SKM-1 (cell line): ENCODE measurements around the gene KAZALD1.
A peak's percentile ranks its signal among the peaks of the same experiment; 100 is the strongest.

Experiments used
- DNase-seq: peaks from one replicate; lab custom pipeline; 2025; ENCODE audit not compliant: unreplicated experiment; lab: John Stamatoyannopoulos, UW

The KAZALD1 gene, protein sequence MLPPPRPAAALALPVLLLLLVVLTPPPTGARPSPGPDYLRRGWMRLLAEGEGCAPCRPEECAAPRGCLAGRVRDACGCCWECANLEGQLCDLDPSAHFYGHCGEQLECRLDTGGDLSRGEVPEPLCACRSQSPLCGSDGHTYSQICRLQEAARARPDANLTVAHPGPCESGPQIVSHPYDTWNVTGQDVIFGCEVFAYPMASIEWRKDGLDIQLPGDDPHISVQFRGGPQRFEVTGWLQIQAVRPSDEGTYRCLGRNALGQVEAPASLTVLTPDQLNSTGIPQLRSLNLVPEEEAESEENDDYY

DNA sequence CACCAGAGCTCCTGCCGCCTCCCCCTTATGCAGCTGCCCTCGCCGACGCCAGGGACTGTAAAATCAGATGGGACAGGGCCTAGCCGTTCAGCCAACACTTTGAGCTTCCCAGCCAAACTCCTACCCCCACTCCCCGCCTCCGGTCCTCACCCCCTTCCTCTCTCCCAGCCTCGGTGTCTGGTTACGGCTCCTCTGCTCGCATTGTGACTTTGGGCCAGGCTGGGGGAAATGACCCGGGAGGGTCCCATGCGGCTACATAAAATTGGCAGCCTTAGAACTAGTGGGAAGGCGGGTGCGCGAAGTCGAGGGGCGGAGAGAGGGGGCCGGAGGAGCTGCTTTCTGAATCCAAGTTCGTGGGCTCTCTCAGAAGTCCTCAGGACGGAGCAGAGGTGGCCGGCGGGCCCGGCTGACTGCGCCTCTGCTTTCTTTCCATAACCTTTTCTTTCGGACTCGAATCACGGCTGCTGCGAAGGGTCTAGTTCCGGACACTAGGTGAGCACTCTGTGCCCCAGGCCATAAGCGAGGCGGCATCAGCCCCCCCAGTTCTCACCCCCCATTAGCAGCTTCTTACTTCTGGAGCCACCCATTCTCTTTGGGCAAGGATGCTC lies at the start of gene KAZALD1:
Gene KAZALD1, plus strand, starts transcription at position 366 of the 608 bp plus-strand sequence. CDS start 604 bp downstream, outside the sequence.
- DNase-seq = no peak

DNA sequence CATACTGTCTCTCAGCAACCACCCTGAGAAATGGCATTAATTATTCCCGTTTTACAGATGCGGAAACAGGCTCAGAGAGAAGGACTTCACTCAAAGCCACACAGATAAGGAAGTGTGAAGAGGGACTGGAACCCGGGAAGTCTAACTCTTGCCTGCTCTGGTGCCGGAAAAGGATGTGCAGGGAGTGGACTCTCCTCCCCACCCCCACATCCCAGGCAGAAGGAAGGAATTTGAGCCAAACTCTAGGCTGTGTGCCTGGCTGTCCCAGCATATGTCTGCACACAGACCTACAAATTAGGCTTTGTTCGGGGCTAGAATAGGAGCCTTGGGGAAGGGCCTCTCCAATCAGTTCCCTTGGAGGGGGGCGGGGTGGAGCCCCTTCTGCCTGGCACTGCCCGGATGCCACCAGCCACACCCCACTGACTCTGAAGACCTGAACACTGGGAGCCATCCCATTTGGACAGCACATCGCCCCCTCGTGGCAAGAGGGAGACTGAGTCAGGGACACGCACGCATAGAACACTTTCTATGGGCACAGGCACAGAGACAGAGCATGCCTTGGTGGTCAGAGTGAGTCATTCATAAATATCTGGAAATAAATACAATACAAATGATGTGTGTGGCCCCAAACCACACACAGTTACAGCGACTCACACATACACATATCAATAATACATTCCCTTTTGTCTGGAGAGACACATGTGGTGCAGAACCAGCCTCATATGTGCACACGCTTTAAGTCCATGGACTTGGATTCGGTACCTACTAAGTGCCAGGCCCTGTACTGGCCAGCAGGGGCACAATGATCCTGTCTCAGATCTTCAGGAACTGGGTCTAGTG lies 49.0 kb upstream of the KAZALD1 start:
- peak; percentile 76 for DNase-seq

DNA sequence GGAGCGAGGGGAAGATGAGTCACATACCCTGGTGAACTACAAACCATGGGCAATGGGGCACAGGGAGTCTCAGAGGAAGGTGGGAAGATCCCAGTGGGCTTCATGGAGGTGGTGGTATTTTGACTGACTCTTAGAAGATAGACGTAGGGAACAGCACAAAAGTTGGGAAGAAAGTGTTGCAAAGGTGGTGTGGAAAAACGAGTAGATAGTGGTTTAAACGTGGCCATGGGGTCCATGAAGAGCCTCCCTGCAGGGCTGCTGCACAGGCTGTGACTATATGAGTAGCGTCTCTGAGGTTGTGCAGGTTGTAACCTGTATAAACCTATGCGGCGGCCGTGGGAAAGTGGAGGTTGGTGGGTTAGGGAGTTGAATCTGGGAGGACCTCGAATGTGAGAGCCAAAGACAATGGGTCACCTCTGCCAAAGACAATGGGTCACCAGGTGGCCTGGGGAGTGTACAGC lies 48.4 kb upstream of the KAZALD1 start:
- no peak for DNase-seq

DNA sequence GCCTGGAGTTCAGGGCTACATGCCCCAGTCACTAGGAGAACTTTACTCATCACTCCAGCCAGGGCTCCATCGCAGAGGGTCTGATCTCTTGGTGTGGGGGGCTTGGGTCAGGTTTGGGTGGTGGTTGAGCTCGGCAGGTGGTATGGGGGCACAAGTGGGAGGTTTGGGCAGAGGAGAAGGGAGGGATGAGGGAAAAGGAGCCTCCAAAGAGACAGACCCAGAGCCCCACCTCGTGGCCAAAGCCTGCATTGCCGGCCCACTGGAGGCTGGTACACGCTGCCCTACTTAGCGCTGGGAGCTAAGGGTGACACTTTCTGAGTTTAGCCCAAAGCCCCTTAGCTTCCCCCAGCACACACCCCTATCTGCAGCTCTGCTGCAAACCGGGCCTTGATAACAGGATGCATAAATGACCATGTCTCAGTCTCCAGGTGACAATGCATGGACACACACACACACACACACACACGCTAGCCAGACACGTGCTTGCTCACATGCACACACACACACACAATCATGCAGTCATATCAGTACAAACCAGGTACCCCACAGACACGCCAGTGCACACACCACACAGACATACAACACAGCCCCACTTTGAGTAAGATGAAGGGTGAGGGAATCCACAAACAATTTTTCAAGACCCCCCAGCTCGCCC lies 47.4 kb upstream of the KAZALD1 start:
- DNase-seq = peak; percentile 14

DNA sequence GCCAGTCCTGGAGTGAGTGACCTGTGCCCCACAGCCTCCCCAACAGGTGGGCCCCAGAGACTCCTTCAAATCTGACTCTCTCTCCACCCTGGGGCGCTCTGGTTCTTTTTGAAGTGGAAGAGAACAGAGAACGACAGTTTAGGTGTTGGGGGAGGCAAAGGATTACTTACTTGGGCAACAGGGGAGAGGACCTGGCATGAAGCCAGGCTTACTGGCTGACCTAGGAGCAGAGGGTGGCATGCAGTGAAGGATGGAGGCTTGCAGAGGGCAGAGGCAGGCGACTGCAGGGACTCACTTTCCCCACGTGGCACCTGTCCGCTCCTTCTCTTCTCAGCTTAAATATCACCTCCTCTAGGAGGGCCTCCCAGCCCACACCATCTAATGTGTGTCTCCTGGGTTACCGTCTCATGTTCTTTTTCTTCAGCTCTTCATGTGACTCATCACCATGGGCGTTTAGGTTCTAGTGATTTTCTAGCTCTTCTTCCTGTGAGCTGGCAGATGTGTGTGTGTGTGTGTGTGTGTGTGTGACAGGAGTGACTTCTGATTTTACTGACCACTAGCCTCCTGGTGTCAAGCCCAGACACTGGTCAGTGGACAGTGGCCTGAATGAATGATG lies 46.7 kb upstream of the KAZALD1 start:
- DNase-seq = no peak

DNA sequence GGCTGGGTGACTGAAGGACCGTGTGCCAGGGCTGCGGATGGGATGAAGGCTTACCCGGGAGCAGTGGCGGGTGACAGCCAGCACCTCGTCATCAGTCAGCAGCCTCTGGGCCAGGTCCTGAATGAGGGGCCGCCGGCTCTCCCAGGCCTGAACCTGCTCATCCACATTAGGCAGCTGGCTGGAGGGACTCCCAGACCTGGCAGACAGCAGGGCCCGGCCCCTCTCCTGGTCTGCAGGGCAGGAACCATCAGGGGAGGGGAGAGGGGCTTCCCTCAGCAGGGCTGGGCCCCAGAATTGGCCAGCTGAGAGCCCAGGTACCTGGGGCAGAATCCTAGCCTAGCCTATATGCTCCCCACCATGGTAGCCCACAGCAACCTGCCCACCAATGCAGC lies 46.2 kb upstream of the KAZALD1 start:
- DNase-seq = no peak

DNA sequence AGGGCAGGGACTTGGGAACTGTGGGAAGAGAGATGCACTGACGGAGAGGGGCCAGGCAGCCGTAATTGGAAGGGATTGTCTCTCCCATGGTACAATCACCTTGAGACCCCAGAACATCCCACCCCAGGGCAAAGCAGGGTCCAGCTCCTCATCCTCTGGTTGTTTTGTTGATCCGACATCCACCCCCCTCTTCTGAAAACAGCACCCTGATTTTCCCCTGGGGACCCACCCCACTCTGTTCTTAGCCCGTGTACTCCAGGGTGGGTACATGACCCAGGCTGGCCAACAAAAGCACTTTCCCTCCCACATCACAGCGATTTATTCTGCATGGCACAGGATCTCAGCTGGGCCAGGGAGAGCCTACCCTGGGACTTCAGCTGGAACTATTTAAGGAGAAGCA lies 45.0 kb upstream of the KAZALD1 start:
- no peak for DNase-seq

DNA sequence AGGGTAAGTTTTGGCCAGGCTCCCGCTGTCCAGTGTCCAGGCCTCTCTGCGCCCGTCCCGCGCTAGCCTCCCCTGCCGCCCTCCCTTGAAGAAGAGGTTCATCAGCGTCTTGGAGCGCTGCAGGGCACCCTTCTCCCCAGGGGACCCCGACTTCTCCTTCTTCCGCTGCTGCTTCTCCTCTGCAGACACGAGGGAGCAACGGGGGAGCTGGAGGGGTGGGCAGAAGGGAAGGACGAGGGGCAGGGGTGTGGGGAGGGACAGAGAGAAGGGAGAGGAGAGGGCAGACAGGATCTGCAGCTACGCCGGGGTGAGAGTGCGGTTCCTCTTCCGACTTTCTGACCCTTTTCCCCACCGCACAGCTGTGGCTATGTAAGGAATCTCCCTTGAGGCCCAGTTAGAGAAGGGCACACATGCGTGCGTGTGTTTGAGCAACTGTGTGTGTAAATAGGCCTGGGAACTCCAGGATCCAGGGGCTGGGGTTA lies 43.6 kb upstream of the KAZALD1 start:
- peak; percentile 26 for DNase-seq

DNA sequence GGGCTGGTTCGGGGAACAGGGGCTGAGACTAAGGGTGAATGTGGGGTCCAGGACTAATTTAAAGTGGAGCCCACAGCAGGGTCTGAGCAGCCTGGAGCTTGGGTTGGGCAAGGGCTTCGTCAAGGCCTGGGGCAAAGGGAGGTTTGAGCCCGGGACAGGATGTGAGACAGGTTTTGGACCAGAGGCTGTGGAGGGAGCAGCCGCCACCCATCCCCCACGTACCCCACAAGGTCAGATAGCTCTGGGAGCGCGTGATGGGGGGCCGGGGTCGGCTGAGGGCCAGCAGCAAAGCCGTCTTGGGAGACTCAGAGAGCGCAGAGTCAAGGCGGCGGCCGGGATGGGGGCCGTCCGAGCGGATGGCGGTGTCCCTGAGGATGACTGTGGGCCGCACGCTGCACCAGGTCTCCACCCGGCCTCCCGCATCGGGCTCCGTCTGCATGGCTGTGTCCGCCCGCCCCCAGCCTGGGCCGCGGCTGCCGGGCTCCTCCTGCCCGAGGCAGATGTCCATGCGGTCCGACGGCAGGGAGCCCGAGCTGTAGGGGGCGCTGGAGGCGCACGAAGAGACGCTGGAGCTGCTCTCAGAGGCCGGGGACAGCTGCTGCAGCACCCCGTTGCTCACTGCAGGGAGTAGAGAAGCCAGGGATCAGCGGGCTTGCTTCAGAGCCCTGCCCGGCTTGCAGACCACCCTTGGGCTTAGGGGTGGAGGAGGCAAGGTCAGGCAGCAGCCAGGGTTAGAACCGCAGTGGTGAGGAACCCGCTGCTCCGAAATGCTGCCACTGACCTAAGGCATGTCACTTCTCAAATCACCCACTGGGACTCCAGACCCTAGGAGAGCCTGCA lies 43.0 kb upstream of the KAZALD1 start:
- DNase-seq = peak; percentile 40

DNA sequence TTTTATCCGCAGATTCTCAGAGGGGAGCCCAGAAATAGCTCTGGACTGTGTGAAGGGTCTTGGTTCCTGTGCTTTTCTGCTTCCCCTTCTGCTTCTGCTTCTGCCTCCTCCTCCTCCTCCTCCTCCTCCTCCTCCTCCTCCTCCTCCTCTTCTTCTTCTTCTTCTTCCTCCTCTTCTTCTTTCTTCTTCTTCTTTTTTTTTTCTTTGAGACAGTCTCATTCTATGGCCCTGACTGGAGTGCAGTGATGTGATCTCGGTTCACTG lies 42.4 kb upstream of the KAZALD1 start:
- DNase-seq = peak; percentile 40

DNA sequence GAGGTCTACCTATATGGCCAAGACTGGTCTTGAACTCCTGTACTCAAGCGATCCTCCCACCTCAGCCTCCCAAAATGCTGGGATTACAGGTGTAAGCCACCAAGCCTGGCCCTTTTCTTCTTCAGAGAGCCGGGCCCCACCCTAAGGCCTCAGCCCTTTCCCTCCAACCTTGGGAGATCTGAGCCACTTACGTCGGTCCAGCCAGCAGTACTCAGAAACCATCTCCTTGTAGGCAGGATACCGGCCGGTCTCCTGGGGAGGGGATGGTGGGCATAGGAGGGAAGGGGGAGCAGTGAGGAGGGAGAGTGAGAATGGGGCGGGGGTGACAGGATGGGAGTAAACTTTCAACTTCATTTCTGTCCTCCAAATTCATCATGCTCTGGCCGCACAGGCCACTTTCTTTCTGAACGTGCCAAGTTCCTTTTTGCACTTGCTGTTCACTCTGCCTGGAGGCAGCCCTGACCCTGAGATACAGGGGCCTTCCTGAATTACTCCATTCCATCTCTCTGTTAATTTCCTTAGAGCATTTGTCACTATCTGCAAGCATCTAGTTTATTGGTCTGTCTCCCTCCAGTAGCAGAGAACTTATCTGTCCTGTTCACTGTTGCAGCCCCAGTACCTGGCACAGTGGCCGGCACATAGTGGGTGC lies 41.2 kb upstream of the KAZALD1 start:
- no peak for DNase-seq

DNA sequence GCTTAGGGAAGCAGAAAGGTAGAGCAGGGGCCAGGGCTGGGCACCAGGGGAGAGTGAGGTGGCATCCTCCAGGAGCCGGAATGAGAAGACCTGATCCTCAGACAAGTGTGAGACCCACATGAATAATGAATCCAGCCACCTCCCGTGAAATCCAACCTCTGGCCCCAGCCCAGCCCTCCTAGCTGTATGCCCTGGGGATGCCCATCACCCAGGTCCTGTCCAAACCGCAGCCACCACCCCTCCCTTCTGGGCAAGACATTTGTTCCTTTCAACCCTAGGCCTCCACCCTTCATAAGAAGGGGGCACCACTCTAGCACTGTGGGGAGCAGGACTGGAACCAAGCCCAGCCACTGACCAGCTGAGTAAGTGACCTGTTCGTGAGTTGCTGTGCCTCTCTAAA lies 40.5 kb upstream of the KAZALD1 start:
- no peak for DNase-seq

DNA sequence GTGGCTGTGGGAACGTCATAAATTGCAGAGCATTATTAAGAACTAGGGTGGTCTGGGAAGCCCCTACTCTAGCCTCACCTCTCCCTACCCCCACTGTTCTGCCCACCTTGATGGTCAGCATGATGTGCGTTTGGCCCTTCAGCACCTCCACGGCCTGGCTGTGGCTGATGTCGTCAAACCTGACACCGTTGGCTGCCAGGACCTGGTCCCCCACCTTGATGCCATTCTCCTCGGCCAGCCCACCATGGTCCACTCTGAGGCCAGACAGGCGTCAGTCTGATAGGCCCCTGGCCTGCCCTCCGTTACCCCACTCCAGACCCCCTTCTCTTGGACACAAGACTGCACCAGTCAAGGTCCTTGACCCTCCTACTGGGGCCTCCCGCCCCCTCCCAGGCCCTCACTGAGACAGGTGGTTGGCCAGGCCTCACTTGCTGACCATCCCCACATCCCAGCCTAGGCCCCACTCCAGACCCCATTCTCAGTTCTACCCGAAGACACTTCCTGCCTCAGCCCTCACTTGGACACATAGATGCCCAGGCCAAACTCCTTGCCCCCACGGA lies 40.0 kb upstream of the KAZALD1 start:
- no peak for DNase-seq

DNA sequence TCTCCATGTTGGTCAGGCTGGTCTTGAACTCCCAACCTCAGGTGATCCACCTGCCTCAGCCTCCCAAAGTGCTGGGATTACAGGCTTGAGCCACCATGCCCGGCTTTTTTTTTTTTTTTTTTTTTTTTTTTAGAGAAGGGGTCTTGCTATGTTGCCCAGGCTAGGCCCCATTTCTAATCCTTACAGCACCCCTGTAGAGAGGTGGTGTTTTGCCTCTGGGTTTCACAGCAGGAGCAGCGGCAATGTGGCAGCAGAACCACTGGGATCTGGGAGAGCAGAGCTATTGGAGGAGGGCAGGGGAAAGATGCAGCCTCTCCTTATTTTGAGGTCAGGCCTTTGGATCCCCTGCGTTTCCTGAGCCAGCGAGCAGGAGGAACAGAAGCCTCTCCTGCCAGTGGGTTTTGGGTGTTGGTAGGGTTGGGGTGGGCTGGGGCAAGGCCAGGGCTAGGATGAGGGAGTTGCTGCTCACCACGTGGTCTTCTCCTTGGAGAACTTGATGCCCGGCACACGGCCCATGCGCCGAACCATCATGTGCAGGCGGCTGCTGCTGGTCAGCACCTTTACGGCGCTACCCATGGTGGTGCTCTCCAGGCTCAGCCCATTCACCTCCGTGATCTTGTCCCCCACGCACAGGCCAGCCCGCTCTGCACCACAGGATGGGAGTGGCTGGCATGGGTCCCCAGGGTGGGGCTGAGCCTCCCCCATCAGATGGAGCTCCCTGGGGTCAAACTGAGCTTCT lies 38.7 kb upstream of the KAZALD1 start:
- DNase-seq = no peak

DNA sequence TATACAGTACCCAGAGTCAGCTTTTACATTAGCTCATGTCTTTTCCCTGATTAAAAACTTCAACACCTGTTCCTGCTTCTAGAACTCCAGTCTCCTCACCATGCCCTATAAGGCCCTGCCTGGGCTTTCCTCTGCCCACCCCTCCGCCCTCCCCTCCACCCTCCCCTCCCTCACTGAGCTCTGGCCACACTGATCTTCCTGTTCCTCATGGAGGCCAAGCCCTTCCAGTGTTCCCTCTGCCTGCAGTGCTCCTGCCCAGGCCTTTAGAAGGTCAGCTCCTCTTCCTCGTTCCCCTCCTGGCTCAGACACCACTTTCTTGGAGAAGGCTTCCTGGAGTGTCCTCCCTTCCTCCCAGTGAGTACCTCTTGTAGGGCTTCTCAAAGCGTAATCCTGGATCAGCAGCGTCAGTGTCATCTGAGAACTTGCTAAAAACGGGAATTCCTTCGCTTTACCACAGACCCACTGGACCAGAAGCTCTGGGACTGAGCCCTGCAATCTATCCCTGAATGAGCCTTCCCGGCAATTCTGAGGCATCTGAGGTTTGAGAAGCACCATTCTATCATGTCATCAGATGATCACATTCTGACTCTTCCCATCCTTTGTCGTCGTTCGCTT lies 34.6 kb upstream of the KAZALD1 start:
- no peak for DNase-seq

DNA sequence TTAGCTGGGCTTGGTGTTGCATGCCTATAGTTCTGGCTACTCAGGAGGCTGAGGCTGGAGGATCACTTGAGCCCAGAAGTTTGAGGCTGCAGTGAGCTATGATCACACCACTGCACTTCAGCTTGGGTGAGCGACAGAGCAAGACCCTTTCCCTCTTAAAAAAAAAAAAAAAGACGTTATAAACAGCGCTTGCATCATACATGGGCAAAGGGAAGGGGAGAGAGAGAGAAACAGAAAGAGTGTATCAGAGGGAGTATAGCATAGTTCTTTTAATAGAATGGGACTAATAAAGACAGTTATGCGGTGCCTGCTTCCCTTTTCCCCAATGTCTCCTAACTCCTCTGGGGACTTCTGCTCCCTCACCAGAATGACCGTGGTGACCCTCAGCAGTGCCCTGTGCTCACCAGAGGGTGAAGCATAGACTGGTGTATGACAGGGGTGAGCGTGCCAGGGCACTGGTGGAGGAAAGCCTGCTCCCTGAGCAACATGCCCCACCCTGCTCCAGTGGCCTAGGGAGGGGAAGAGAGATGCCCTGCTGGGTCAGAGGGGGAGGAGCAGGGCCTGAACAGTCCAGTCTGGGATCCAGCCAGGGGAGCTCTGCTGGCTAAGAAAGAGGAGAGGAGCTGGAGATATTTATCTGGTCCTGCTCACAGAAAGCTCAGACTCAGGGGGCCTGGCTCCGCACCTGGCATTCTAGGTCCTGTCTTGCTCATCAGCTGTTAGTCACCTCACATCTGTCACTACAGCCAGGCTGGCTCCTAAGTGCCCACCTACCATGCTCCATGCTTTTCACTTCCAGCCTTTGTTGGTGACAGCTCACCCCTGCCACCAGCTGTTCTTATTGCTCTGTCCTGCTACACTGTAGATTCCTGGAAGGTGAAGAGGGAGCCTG lies 33.1 kb upstream of the KAZALD1 start:
- no peak for DNase-seq
